Mammary epithelial cell (primary cell): ENCODE measurements around the gene NID2.

Experiments
- CTCF ChIP-seq, 2 donors: IDR thresholded peaks in 1 of 2; conservative IDR thresholded peaks in 1 of 2; 2 replicates each; pipeline ENCODE4 v1.5.1; 2011 to 2012; ENCODE audit warnings: inconsistent platforms in 2 of 2, low read length in 2 of 2, mild to moderate bottlenecking in 2 of 2, control low read depth in 1 of 2, low read depth in 1 of 2; ENCODE audit not compliant: insufficient read depth in 1 of 2; ENCODE audit errors: extremely low read depth in 1 of 2
- EZH2 ChIP-seq: IDR thresholded peaks from 2 replicates; pipeline ENCODE4 v1.6.1; 2012; ENCODE audit warnings: low read length, inconsistent platforms, borderline replicate concordance

- TF ChIP-seq CTCF (conservative IDR thresholded peaks at IDR 0.05 in 1 of 2, IDR thresholded peaks at IDR 0.05 in 1 of 2; ENCODE audit: extremely low read depth in 1 of 2, insufficient read depth in 1 of 2, low read depth in 1 of 2, low read length in 2 of 2), result no peak
- no peak for TF ChIP-seq EZH2
These were observed 10.5 kb upstream of the NID2 start for GRCh38 chr14:52079239-52079959.
